ENCODE measurements around the gene PCDHA5. TPM values are rescaled to one million over a fixed set of nuclear protein-coding genes. Genes with fewer than 3 reads are reported as not detected.

PCDHA5 gene
- total and polyA plus RNA-seq, 2 donors (not counting 1 experiment from before 2014, with no cell fraction given), result not detected

GRCh38 chr5:140791089-140791488 is 30.3 kb upstream of the PCDHA5 start:
- no peak for DNase-seq
- no peak overlapping the region for H3K4me2 ChIP-seq (replicated peaks; ENCODE audit: low read depth, low read length, poor library complexity, severe bottlenecking)
- Mint-ChIP-seq H3K27me3 (peaks cover 22% of the 10 kb centered on the region), H3K27ac (no peak overlapping the region), H3K4me3 (no peak overlapping the region), H3K9me3 (ENCODE audit: insufficient read depth) (peaks cover 15% of the 10 kb centered on the region), H3K4me1 (no peaks in the 10 kb centered on the region)
- POLR2A ChIA-PET, result no interaction called here
- H4K20me1 ChIP-seq (ENCODE audit: control insufficient read depth, insufficient read depth, low read length, poor library complexity, severe bottlenecking), result no peaks in the 10 kb centered on the region
- H3K27me3 ChIP-seq (replicated peaks in 1 of 4; ENCODE audit: control extremely low read depth in 1 of 4, control insufficient read depth in 3 of 4, insufficient read depth in 4 of 4, low read length in 3 of 4), result peaks cover 0 to 33% (median 14%) of the 10 kb centered on the region in 4 experiments
- WGBS (ENCODE audit: insufficient coverage), result no CpG with 5 or more reads among the region's 2 CpGs
- no peak overlapping the region for H3K4me3 ChIP-seq (ENCODE audit: control extremely low read depth in 1 of 5, extremely low read depth in 1 of 5, insufficient read depth in 1 of 5, low read depth in 2 of 5, low read length in 4 of 5)
- no peak overlapping the region for H2AFZ ChIP-seq (ENCODE audit: insufficient read depth, low read depth, low read length, poor library complexity, severe bottlenecking)
- TF ChIP-seq EZH2 (IDR thresholded peaks at IDR 0.05; ENCODE audit: borderline replicate concordance, insufficient read depth, low read depth, low read length, poor library complexity, severe bottlenecking), result no peak
- no peak for TF ChIP-seq CTCF (IDR thresholded peaks at IDR 0.05)
- no peaks in the 10 kb centered on the region for H3K79me2 ChIP-seq (ENCODE audit: control insufficient read depth, insufficient read depth, low read length)
- no peak for ATAC-seq (ENCODE audit: low read depth)
- CTCF ChIA-PET, result no interaction called here
- no peaks in the 10 kb centered on the region for H3K4me1 ChIP-seq (ENCODE audit: control insufficient read depth in 2 of 2, insufficient read depth in 2 of 2, low read length in 2 of 2)
- no peak overlapping the region for H3K27ac ChIP-seq (ENCODE audit: low read length in 2 of 2)
- intact Hi-C loops (cut with micrococcal nuclease), result no loop called here
- H3K36me3 ChIP-seq (replicated peaks in 1 of 2; ENCODE audit: control extremely low read depth in 1 of 2, control insufficient read depth in 1 of 2, extremely low read depth in 1 of 2, insufficient read depth in 2 of 2, low read length in 1 of 2), result no peaks in the 10 kb centered on the region
- H3K9ac ChIP-seq (ENCODE audit: low read length), result no peak overlapping the region
- peaks cover 6 to 46% (median 42%) of the 10 kb centered on the region in 3 donors for H3K9me3 ChIP-seq (ENCODE audit: control extremely low read depth in 1 of 3, control insufficient read depth in 2 of 3, insufficient read depth in 1 of 3, low read length in 2 of 3)

GRCh38 chr5:140794595-140795258 is 26.7 kb upstream of the PCDHA5 start, which contains the start of gene PCDHA2:
Gene PCDHA2 (plus strand): TSS chr5:140794852.
- Histone ChIP-seq H3K4me1 (ENCODE audit: control insufficient read depth in 2 of 2, insufficient read depth in 2 of 2, low read length in 2 of 2) (no peaks in the 10 kb centered on the region), H3K36me3 (replicated peaks in 1 of 2; ENCODE audit: control extremely low read depth in 1 of 2, control insufficient read depth in 1 of 2, extremely low read depth in 1 of 2, insufficient read depth in 2 of 2, low read length in 1 of 2) (no peaks in the 10 kb centered on the region), H4K20me1 (ENCODE audit: control insufficient read depth, insufficient read depth, low read length, poor library complexity, severe bottlenecking) (no peaks in the 10 kb centered on the region), H3K27ac (ENCODE audit: low read length in 2 of 2) (no peak within 1 kb of the TSS), H3K9me3 (ENCODE audit: control extremely low read depth in 1 of 3, control insufficient read depth in 2 of 3, insufficient read depth in 1 of 3, low read length in 2 of 3) (peaks cover 6 to 31% (median 28%) of the 10 kb centered on the region in 3 donors), H2AFZ (ENCODE audit: insufficient read depth, low read depth, low read length, poor library complexity, severe bottlenecking) (no peak within 1 kb of the TSS), H3K4me2 (replicated peaks; ENCODE audit: low read depth, low read length, poor library complexity, severe bottlenecking) (no peak within 1 kb of the TSS), H3K79me2 (ENCODE audit: control insufficient read depth, insufficient read depth, low read length) (no peaks in the 10 kb centered on the region), H3K9ac (ENCODE audit: low read length) (no peak within 1 kb of the TSS), H3K4me3 (ENCODE audit: control extremely low read depth in 1 of 5, extremely low read depth in 1 of 5, insufficient read depth in 1 of 5, low read depth in 2 of 5, low read length in 4 of 5) (no peak within 1 kb of the TSS), H3K27me3 (replicated peaks in 1 of 4; ENCODE audit: control extremely low read depth in 1 of 4, control insufficient read depth in 3 of 4, insufficient read depth in 4 of 4, low read length in 3 of 4) (peaks cover 0 to 26% (median 10%) of the 10 kb centered on the region in 4 experiments)
- Mint-ChIP-seq H3K27ac (no peak within 1 kb of the TSS), H3K9me3 (ENCODE audit: insufficient read depth) (peaks cover 11% of the 10 kb centered on the region), H3K4me1 (no peaks in the 10 kb centered on the region), H3K27me3 (peaks cover 19% of the 10 kb centered on the region), H3K4me3 (no peak within 1 kb of the TSS)
- no peak for ATAC-seq (ENCODE audit: low read depth)
- WGBS (ENCODE audit: insufficient coverage), result 36% methylated on average over 24 of the region's 27 CpGs
- intact Hi-C loops (cut with micrococcal nuclease), result no loop called here
- CTCF ChIA-PET, result no interaction called here
- POLR2A ChIA-PET, result no interaction called here
- no peak for TF ChIP-seq EZH2 (IDR thresholded peaks at IDR 0.05; ENCODE audit: borderline replicate concordance, insufficient read depth, low read depth, low read length, poor library complexity, severe bottlenecking)
- TF ChIP-seq CTCF (IDR thresholded peaks at IDR 0.05), result no peak
- DNase-seq, result no peak
